Central memory CD8-positive, alpha-beta T cell (primary cell): ENCODE results near the gene TELO2.

Experiments
- ATAC-seq: fragments of 150-1000 bp; cut with Tn5 transposase; replicated peaks from 2 replicates; pipeline ENCODE4 v1.10.0; 2022; ENCODE audit warnings: mild to moderate bottlenecking, moderate FRiP score, moderate number of reproducible peaks; ENCODE audit not compliant: poor library complexity, severe bottlenecking; ENCODE audit errors: extremely low read depth
- DNase-seq, 2 donors: peaks; one replicate each; pipeline ENCODE4 v3.0.0; 2021; ENCODE audit warnings: low spot score in 2 of 2
- H3K27ac Mint-ChIP-seq: one replicate; pipeline ENCODE4 v1.8.0; 2022; ENCODE audit warnings: low read depth, mild to moderate bottlenecking, moderate library complexity, mixed read lengths
- H3K27me3 Mint-ChIP-seq: one replicate; pipeline ENCODE4 v1.8.0; 2022; ENCODE audit warnings: mixed read lengths
- H3K36me3 Mint-ChIP-seq: one replicate; pipeline ENCODE4 v1.8.0; 2022; ENCODE audit warnings: mild to moderate bottlenecking, moderate library complexity, mixed read lengths; ENCODE audit not compliant: insufficient read depth
- H3K4me1 Mint-ChIP-seq: one replicate; pipeline ENCODE4 v1.8.0; 2022; ENCODE audit warnings: mixed read lengths
- H3K4me3 Mint-ChIP-seq: one replicate; pipeline ENCODE4 v1.8.0; 2022; ENCODE audit warnings: mild to moderate bottlenecking, moderate library complexity, mixed read lengths
- H3K9me3 Mint-ChIP-seq: one replicate; pipeline ENCODE4 v1.8.0; 2022; ENCODE audit warnings: mixed read lengths

Gene TELO2

GRCh38 chr16:1451702-1452392, 41.3 kb upstream of the TELO2 start:
- H3K36me3 Mint-ChIP-seq: peaks cover 9% of the 10 kb centered on the region
- ATAC-seq: no peak
- no peak overlapping the region for H3K4me3 Mint-ChIP-seq
- DNase-seq: no peak
- no peaks in the 10 kb centered on the region for H3K27me3 Mint-ChIP-seq
- H3K27ac Mint-ChIP-seq: no peak overlapping the region
- H3K4me1 Mint-ChIP-seq: no peaks in the 10 kb centered on the region
- no peaks in the 10 kb centered on the region for H3K9me3 Mint-ChIP-seq

GRCh38 chr16:1452530-1452929, 40.6 kb upstream of the TELO2 start:
- ATAC-seq: no peak
- Mint-ChIP-seq H3K36me3 (peaks cover 9% of the 10 kb centered on the region), H3K4me1 (no peaks in the 10 kb centered on the region), H3K9me3 (no peaks in the 10 kb centered on the region), H3K27ac (no peak overlapping the region), H3K27me3 (no peaks in the 10 kb centered on the region), H3K4me3 (no peak overlapping the region)
- DNase-seq: no peak

- ATAC-seq (no peak), DNase-seq (no peak)
- Mint-ChIP-seq H3K4me3 (no peak overlapping the region), H3K36me3 (peaks cover 11% of the 10 kb centered on the region), H3K27me3 (no peaks in the 10 kb centered on the region), H3K9me3 (no peaks in the 10 kb centered on the region), H3K4me1 (no peaks in the 10 kb centered on the region), H3K27ac (no peak overlapping the region)
Observed at GRCh38 chr16:1453316-1453715, 39.8 kb upstream of the TELO2 start.

DNA sequence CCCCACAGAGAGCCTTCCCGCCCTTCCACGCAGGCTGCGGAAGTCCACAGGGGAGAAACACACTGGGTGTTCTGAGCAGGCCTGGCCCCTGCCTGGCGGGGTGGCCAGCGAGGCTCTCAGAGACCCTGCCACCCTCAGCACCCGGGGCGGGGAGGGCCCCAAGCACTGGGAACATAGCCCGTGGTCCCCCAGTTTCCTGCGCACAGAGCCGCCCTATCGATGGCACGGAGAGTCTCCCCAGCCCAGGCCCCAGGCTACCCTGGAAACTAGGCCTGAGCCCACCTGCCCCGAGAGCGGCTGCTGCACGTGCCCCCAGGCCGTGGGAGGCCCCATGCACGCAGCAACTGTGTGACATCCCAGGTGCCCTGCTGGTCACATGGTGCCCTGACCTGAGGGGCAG, 38.6 kb upstream of the TELO2 start:
- H3K4me3 Mint-ChIP-seq: no peak overlapping the region

DNA sequence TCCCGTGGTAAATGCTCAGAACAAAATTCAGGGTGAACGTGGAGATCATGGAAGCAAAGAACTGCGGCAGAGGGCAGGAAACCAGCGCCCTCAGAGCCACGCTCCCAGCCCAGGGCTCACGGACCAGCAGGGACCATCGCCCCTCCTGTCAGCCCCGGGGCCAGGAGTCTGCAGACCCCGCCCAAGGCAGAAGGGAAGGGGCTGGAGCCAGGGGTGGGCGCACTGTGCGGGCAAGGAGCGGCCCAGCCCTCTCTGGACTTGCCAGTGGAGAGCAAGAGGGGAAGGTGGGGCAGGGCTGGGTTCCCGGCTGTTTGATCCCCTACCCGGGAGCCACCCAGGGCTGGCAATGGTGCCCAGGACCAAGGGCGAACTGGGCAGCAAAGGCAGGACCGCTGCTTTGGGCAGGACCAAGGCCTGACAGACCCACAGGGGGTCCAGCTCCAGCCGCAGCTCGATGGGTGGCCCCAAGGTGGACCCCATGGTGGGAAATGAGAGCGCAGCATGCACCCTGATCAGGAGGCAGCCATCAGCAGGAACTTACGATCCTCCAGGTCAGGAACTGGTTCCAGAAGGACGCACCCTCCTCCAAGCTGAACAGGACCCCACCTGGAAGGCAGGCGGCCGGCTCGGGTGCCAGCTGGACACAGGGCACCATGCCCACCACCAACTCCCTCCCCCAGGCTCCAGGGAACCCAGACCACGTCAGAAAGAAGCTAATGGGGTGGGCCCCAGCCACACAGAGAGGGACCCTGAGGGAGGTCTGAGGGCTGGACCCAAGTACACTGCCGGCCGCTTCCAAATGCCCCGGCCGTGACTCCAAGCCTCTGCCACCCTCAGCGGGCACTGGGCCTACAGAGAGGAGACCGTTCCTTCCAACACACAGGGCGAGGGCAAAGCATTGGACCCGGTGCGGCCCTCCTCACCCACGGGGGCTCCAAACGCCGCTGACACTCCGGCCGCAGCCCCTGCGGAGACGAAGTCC, 37.7 kb upstream of the TELO2 start:
- H3K4me1 Mint-ChIP-seq: no peaks in the 10 kb centered on the region
- H3K27me3 Mint-ChIP-seq: no peaks in the 10 kb centered on the region
- H3K9me3 Mint-ChIP-seq: no peaks in the 10 kb centered on the region
- no peak overlapping the region for H3K27ac Mint-ChIP-seq
- no peak for ATAC-seq
- no peak for DNase-seq
- no peak overlapping the region for H3K4me3 Mint-ChIP-seq
- H3K36me3 Mint-ChIP-seq: peaks cover 16% of the 10 kb centered on the region

More for the DNA sequence above, 38.6 kb upstream of the TELO2 start:
- no peak overlapping the region for H3K27ac Mint-ChIP-seq
- ATAC-seq: no peak
- no peaks in the 10 kb centered on the region for H3K9me3 Mint-ChIP-seq
- no peak for DNase-seq
- peaks cover 13% of the 10 kb centered on the region for H3K36me3 Mint-ChIP-seq
- no peaks in the 10 kb centered on the region for H3K4me1 Mint-ChIP-seq
- no peaks in the 10 kb centered on the region for H3K27me3 Mint-ChIP-seq

- no peaks in the 10 kb centered on the region for H3K4me1 Mint-ChIP-seq
- no peak overlapping the region for H3K4me3 Mint-ChIP-seq
- H3K9me3 Mint-ChIP-seq: no peaks in the 10 kb centered on the region
- ATAC-seq (no peak), DNase-seq (no peak)
- H3K36me3 Mint-ChIP-seq: peaks cover 15% of the 10 kb centered on the region
- no peaks in the 10 kb centered on the region for H3K27me3 Mint-ChIP-seq
- no peak overlapping the region for H3K27ac Mint-ChIP-seq
Observed at GRCh38 chr16:1456951-1457350, 36.2 kb upstream of the TELO2 start.

DNA sequence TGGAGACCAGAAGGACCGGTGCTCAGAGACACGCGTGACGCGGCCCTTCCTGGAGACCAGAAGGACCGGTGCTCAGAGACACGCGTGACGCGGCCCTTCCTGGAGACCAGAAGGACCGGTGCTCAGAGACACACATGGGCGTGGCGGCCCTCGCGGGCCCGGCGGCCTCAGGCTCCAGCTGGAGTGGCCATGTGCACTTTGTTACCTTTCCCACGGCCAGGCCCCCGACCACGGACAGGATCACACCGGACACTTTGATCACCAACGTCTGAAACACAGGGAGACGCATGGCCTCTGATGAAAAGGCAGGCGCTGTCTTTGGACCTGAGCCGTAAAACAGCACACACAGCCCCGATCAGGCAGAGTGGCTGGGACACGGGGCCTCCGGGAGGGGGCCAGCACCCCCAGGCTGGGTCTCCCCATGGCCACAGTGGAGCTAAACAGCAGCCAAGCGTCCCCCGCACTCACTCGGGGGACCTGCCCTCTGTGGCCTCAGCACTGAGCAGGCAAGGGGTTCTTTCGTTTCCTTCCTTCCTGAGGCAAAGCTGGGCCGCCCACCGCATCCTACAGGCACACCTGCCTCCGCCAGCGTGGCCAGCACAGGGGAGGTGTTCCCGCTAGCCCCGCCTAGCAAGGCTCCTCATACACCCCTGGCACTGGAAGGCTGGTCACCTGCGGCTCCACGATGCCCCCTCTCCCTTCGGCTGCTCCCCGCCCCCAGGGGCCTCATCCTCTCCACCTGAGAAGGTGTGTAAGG, 35.5 kb upstream of the TELO2 start:
- DNase-seq (no peak), ATAC-seq (no peak)
- H3K36me3 Mint-ChIP-seq: peaks cover 12% of the 10 kb centered on the region
- no peak overlapping the region for H3K4me3 Mint-ChIP-seq
- H3K9me3 Mint-ChIP-seq: no peaks in the 10 kb centered on the region
- H3K4me1 Mint-ChIP-seq: no peaks in the 10 kb centered on the region
- no peaks in the 10 kb centered on the region for H3K27me3 Mint-ChIP-seq
- no peak overlapping the region for H3K27ac Mint-ChIP-seq

- Mint-ChIP-seq H3K4me1 (no peaks in the 10 kb centered on the region), H3K27ac (peak overlapping the region; percentile 81), H3K4me3 (no peak overlapping the region), H3K9me3 (no peaks in the 10 kb centered on the region), H3K36me3 (peaks cover 10% of the 10 kb centered on the region), H3K27me3 (no peaks in the 10 kb centered on the region)
- no peak for DNase-seq
- ATAC-seq: no peak
Observed at GRCh38 chr16:1458336-1458976, 34.7 kb upstream of the TELO2 start.

DNA sequence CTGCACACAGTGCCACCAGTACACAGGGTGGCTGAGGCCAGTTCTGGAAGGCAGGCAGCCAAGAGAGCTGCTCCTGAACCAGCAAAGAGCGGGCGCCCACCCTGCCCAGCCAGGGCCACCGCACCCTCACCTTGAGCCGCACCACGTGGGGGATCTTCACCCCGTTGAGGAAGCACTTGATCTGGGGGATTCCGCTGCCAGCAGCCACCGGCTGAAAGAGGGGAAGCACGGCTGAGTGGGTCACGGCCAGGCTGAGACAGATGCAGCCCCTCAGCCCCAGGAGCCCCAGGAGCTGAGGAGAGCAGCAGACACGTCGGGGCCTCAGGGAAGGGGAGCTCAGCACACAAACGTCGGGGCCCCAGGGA, 34.2 kb upstream of the TELO2 start:
- Mint-ChIP-seq H3K27ac (peak overlapping the region; percentile 81), H3K4me3 (no peak overlapping the region), H3K4me1 (no peaks in the 10 kb centered on the region), H3K27me3 (no peaks in the 10 kb centered on the region), H3K9me3 (no peaks in the 10 kb centered on the region), H3K36me3 (peaks cover 7% of the 10 kb centered on the region)
- DNase-seq: no peak
- ATAC-seq: peak; percentile 24

GRCh38 chr16:1459967-1460366, 33.2 kb upstream of the TELO2 start:
- H3K4me3 Mint-ChIP-seq: no peak overlapping the region
- ATAC-seq: no peak
- no peaks in the 10 kb centered on the region for H3K4me1 Mint-ChIP-seq
- H3K27ac Mint-ChIP-seq: no peak overlapping the region
- peaks cover 7% of the 10 kb centered on the region for H3K36me3 Mint-ChIP-seq
- DNase-seq: no peak
- H3K9me3 Mint-ChIP-seq: no peaks in the 10 kb centered on the region
- H3K27me3 Mint-ChIP-seq: no peaks in the 10 kb centered on the region

DNA sequence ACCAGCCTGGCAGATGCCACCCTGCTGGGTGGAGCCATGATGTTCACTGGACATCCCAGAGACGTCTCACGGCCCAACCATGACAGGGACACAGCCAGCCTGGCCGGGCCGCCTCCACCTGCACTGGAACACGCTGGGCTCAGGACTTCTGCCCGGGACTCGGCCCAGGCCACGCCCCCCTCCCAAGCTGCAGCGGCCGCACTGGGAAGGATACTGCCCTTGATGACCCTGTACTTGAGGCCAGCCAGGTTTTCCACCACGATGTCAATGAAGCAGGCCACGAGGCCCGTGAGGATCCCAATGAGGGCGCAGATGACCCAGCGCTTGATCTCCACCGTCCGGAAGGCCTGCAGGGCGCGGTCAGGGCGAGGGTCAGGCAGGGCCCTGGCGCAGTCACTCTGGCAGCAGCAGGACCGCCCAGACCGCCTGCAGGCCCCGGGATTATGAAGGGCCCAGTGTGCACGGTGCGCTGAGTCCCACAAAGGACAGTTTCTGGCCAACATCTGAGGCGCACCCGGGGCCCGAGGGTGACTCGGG, 32.5 kb upstream of the TELO2 start:
- DNase-seq: no peak
- no peaks in the 10 kb centered on the region for H3K9me3 Mint-ChIP-seq

DNA sequence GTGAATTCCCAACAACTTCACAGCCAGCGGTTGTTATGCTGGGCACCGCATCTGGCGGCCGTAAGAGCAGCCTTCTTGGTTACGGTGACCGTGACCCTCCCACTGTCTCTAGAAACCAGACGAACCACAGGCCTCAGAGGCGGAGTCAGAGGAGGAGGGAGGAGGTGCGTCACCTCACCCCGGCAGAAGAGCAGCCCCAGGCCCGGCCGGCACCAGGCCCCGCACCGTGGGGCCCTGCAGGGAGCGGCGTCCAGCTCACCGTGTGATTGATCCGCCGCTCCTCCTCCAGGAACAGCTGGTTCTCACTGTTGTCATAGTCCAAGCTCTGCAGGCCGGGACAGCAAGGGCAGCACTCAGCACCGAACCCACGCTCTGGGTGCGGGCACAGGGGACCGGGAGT, 32.0 kb upstream of the TELO2 start:
- no peak for ATAC-seq
- no peak overlapping the region for H3K27ac Mint-ChIP-seq
- no peaks in the 10 kb centered on the region for H3K27me3 Mint-ChIP-seq
- DNase-seq: no peak
- no peaks in the 10 kb centered on the region for H3K9me3 Mint-ChIP-seq
- H3K4me3 Mint-ChIP-seq: no peak overlapping the region
- H3K4me1 Mint-ChIP-seq: no peaks in the 10 kb centered on the region
- H3K36me3 Mint-ChIP-seq: peaks cover 9% of the 10 kb centered on the region

More for the DNA sequence above, 32.5 kb upstream of the TELO2 start:
- no peak for ATAC-seq
- Mint-ChIP-seq H3K27me3 (no peaks in the 10 kb centered on the region), H3K27ac (no peak overlapping the region), H3K36me3 (peaks cover 9% of the 10 kb centered on the region), H3K4me3 (no peak overlapping the region), H3K4me1 (no peaks in the 10 kb centered on the region)
